ENCODE measurements around the gene SLC24A1.

The SLC24A1 gene

DNA sequence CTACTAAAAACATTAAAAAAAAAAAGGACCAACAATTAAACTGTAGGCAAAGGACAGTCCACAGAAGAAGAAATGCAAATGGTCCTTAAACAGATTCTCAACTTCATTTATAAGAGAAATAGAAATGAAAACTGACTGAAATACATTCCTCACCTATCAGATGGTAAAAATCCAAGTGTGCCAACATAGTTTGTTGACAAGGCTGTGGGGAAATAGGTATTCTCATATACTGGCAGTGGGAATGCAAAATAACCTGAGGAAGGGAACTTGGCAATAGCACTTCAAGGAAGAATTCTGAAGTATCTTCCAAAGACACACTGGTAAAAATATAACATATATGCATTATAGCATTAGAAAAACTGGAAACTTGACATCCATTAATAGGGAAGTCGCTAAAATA lies 53.8 kb downstream of the SLC24A1 start:
- in situ Hi-C loops (cut with MboI; ENCODE audit: low sequenced_read_pairs, unreplicated experiment) = no loop called here
- TF ChIP-seq, protein P1, sequence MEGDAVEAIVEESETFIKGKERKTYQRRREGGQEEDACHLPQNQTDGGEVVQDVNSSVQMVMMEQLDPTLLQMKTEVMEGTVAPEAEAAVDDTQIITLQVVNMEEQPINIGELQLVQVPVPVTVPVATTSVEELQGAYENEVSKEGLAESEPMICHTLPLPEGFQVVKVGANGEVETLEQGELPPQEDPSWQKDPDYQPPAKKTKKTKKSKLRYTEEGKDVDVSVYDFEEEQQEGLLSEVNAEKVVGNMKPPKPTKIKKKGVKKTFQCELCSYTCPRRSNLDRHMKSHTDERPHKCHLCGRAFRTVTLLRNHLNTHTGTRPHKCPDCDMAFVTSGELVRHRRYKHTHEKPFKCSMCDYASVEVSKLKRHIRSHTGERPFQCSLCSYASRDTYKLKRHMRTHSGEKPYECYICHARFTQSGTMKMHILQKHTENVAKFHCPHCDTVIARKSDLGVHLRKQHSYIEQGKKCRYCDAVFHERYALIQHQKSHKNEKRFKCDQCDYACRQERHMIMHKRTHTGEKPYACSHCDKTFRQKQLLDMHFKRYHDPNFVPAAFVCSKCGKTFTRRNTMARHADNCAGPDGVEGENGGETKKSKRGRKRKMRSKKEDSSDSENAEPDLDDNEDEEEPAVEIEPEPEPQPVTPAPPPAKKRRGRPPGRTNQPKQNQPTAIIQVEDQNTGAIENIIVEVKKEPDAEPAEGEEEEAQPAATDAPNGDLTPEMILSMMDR (IDR thresholded peaks at IDR 0.05; ENCODE audit: borderline replicate concordance, control extremely low read depth, extremely low read depth, insufficient read depth, missing control alignments) = no peak
- DNase-seq (ENCODE audit: low spot score) = no peak

DNA sequence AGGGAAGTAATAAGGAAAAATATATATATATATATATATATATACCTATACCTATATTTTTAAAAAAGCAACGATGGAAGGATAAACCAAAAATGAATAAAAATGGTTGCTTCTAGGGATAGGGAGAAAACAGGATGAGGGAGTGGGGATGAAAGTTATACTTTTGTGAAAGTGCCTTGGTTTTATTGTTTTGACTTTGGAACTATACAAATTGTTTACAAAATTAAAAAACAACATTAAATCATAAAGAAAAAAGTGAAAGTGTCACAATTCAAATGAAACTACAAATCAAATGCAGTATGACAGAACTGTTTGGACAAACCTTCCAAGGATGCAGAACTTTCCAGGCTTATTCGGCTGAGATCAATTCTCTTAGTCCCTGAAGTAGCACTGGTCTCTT lies 54.4 kb downstream of the SLC24A1 start:
- DNase-seq (ENCODE audit: low spot score) = no peak
- in situ Hi-C loops (cut with MboI; ENCODE audit: low sequenced_read_pairs, unreplicated experiment) = no loop called here
- TF ChIP-seq, protein P1 (IDR thresholded peaks at IDR 0.05; ENCODE audit: borderline replicate concordance, control extremely low read depth, extremely low read depth, insufficient read depth, missing control alignments) = no peak

DNA sequence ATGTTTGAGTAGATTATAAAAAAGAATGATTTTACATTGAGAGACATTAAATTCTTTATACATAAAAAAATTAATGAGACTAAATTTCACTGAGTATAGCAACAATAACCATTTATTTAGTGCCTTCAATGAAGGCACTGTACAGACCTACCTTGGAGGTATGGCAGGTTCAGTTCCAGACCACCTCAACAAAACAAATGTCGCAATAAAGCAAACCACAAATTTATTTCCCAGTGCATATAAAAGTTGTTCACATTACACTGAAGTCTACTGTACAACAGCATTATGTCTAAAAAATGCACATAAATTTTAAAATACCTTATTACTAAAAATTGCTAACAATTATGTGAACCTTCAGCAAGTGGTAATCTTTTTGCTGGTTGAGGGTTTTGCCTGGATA lies 58.8 kb downstream of the SLC24A1 start:
- DNase-seq (ENCODE audit: low spot score) = no peak
- in situ Hi-C loops (cut with MboI; ENCODE audit: low sequenced_read_pairs, unreplicated experiment) = no loop called here
- TF ChIP-seq, protein P1 (IDR thresholded peaks at IDR 0.05; ENCODE audit: borderline replicate concordance, control extremely low read depth, extremely low read depth, insufficient read depth, missing control alignments) = no peak

DNA sequence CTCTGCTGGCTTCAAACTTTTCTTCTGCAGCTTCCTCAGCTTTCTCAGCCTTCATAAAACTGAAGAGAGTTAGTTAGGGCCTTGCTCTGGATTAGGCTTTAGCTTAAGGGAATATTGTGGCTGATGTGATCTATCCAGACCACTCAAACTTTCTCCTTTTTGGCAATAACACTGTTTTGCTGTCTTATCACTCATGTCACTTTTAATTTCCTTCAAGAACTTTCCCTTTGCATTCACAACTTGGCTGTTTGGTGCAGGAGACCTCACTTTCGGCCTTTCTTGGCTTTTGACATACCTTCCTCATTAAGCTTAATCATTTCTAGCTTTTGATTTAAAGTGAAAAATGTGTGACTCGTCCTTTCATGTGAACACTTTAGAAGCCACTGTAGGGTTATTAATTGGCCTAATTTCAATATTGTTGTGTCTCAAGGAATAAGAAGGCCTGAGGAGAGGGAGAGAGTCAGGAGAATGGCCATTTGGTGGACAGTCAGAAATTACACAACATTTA lies 60.7 kb downstream of the SLC24A1 start:
- in situ Hi-C loops (cut with MboI; ENCODE audit: low sequenced_read_pairs, unreplicated experiment) = no loop called here
- DNase-seq (ENCODE audit: low spot score) = no peak
- TF ChIP-seq, protein P1 (IDR thresholded peaks at IDR 0.05; ENCODE audit: borderline replicate concordance, control extremely low read depth, extremely low read depth, insufficient read depth, missing control alignments) = no peak

DNA sequence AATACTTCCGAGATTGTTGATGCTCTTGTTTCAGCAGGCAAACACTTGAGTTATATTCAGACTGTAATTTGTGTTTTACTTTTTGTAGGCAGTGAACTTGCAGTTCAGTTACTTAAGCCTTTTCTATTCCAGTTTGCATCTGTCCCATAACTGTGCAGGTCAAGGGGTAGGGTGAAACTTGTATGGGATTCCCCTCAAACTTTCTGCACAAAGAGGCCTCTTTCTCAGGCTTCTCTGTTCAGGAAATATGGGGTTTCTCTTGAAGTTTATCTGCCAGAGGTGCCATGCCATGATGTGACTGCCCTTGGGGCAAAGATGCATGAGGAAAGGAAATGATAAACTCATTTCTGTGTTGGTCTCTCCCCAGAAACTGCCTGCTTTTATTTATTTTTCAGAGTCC lies 66.7 kb downstream of the SLC24A1 start:
- TF ChIP-seq, protein P1 (IDR thresholded peaks at IDR 0.05; ENCODE audit: borderline replicate concordance, control extremely low read depth, extremely low read depth, insufficient read depth, missing control alignments) = no peak
- in situ Hi-C loops (cut with MboI; ENCODE audit: low sequenced_read_pairs, unreplicated experiment) = no loop called here
- no peak for DNase-seq (ENCODE audit: low spot score)

DNA sequence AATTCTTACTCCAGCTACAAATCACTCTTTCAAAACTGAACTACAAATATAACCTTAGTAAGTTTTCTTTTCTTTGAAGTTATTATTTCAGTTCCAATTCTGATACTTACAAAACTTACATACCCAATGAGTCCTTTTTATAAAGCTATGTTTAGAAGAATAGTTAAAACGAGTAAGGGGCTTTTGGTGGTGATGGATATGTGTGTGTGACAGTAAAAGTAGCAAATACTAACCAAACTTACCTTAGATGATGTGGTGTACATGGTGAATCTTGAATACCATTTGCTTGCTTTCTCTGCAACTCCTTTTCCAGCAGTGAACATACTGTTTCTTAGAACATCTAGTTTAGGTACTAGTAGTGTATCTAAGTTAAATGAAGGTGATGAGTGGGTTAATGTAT lies 68.4 kb downstream of the SLC24A1 start:
- TF ChIP-seq, protein P1 (IDR thresholded peaks at IDR 0.05; ENCODE audit: borderline replicate concordance, control extremely low read depth, extremely low read depth, insufficient read depth, missing control alignments) = no peak
- in situ Hi-C loops (cut with MboI; ENCODE audit: low sequenced_read_pairs, unreplicated experiment) = no loop called here
- no peak for DNase-seq (ENCODE audit: low spot score)

DNA sequence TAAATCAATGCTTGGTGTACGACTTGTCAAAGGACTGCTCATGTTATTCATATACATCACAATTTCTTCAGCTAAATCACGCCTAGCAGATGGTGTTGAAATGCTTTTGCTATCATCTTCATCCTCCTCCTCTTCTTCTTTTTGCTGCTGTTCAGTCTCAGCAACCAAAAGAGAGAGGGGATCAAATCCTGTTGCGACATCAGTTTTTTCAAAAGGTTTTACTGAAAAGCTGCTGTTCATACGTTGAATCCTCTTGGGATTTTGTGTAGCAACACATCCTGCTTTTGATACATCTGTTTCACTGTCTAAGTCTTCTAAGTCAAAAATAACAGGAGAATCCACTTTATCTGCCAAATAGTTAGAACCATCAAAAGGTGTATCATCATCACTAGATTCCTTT lies 69.0 kb downstream of the SLC24A1 start:
- in situ Hi-C loops (cut with MboI; ENCODE audit: low sequenced_read_pairs, unreplicated experiment) = no loop called here

More for the DNA sequence above, 69.0 kb downstream of the SLC24A1 start:
- DNase-seq (ENCODE audit: low spot score) = no peak
- TF ChIP-seq, protein P1 (IDR thresholded peaks at IDR 0.05; ENCODE audit: borderline replicate concordance, control extremely low read depth, extremely low read depth, insufficient read depth, missing control alignments) = no peak
